K562 (cell line): ENCODE measurements around the gene MOCS3. TPM values are rescaled to one million over a fixed set of nuclear protein-coding genes. Genes with fewer than 3 reads are reported as not detected.

ENCODE experiments used
- ATAC-seq: fragments of 200-7000 bp; cut with Tn5 transposase; 3 replicates; pipeline ENCODE4 v1.9.1; 2020; ENCODE audit warnings: moderate library complexity
- BruUV-seq: library from RNA; stranded (reverse); fragments of 400-500 nt; replicated peaks from 2 replicates; lab custom pipeline; 2021; lab: Mats Ljungman, UMichigan
- CTCF ChIA-PET: fragments of 300-600 bp; formaldehyde crosslinking; extraction: SDS; loops from one replicate; lab custom pipeline; 2021; ENCODE audit warnings: low intra/inter-chr PET ratio; lab: Yijun Ruan, JAX
- POLR2A ChIA-PET: fragments of 300-600, 350-650 bp; sonication (Branson Sonifier 250); formaldehyde crosslinking; extraction: SDS; loops from one replicate; lab custom pipeline; 2021; ENCODE audit warnings: antibody characterized with exemption, inconsistent platforms; lab: Yijun Ruan, JAX
- DNase-seq, 4 experiments: peaks; one replicate each; pipeline versions ENCODE4 v3.0.0 to v3.0.0-alpha.2; 2011 to 2018; ENCODE audit warnings: low spot score in 3 of 4, mixed read lengths in 3 of 4; ENCODE audit errors: extremely low read depth in 1 of 4
- FAIRE-seq: peaks from 2 replicates; lab custom pipeline; 2011; peaks lifted over from hg19 to GRCh38; lab: Jason Lieb, UNC
- H2AFZ ChIP-seq: 2 replicates; pipeline ENCODE4 v1.6.0; 2011; ENCODE audit warnings: low read depth, low read length, control low read depth, inconsistent platforms
- H3K27ac ChIP-seq: fragments of 200-600 bp; 3 replicates; pipeline ENCODE4 v1.8.0; 2011; ENCODE audit warnings: low read depth, mild to moderate bottlenecking, control low read depth, inconsistent platforms, low read length, moderate library complexity, mixed read lengths; ENCODE audit errors: extremely low read depth
- H3K27me3 ChIP-seq, 2 experiments: fragments of 300-600 bp in 1 of 2; 2 replicates in 1 of 2; 3 replicates in 1 of 2; pipeline versions ENCODE4 v1.6.0 to v1.8.0; 2011; ENCODE audit warnings: inconsistent platforms in 2 of 2, low read length in 2 of 2, mild to moderate bottlenecking in 1 of 2, mixed read lengths in 1 of 2, moderate library complexity in 1 of 2; ENCODE audit not compliant: control insufficient read depth in 2 of 2, insufficient read depth in 2 of 2
- H3K36me3 ChIP-seq: fragments of 300-600 bp; 3 replicates; pipeline ENCODE4 v1.8.0; 2011; ENCODE audit warnings: mild to moderate bottlenecking, low read length, inconsistent platforms; ENCODE audit not compliant: control insufficient read depth, insufficient read depth
- H3K4me1 ChIP-seq, 2 experiments: fragments of 200-600 bp in 1 of 2; replicated peaks in 1 of 2; 2 replicates in 1 of 2; 3 replicates in 1 of 2; pipeline versions ENCODE4 v1.5.1 to v1.8.0; 2011; ENCODE audit warnings: inconsistent platforms in 2 of 2, low read length in 2 of 2, mild to moderate bottlenecking in 1 of 2, mixed read lengths in 1 of 2, moderate library complexity in 1 of 2; ENCODE audit not compliant: control insufficient read depth in 2 of 2, insufficient read depth in 2 of 2
- H3K4me2 ChIP-seq: 2 replicates; pipeline ENCODE4 v1.6.1; 2011; ENCODE audit warnings: low read length, control low read depth, inconsistent platforms, mixed read lengths; ENCODE audit not compliant: insufficient read depth
- H3K4me3 ChIP-seq: fragments of 200-600 bp; sonication (generic), shearing (Covaris generic); 2 replicates; pipeline ENCODE4 v1.5.1; 2016; ENCODE audit warnings: control low read depth, inconsistent platforms
- H3K79me2 ChIP-seq: fragments of 200-600 bp; 3 replicates; pipeline ENCODE4 v1.8.0; 2011; ENCODE audit warnings: low read length, inconsistent platforms; ENCODE audit not compliant: control insufficient read depth, insufficient read depth
- H3K9ac ChIP-seq, 2 experiments: 2 replicates each; pipeline versions ENCODE4 v1.6.0 to v1.6.1; 2011; ENCODE audit warnings: low read depth in 2 of 2, low read length in 2 of 2, control low read depth in 1 of 2, inconsistent platforms in 1 of 2, mild to moderate bottlenecking in 1 of 2, mixed read lengths in 1 of 2; ENCODE audit not compliant: insufficient read depth in 1 of 2
- H3K9me1 ChIP-seq: one replicate; pipeline ENCODE4 v1.6.0; 2011; ENCODE audit warnings: inconsistent platforms, mild to moderate bottlenecking, low read length, moderate library complexity; ENCODE audit not compliant: control insufficient read depth, insufficient read depth
- H3K9me3 ChIP-seq: replicated peaks from 2 replicates; pipeline ENCODE4 v1.5.1; 2011; ENCODE audit warnings: low read depth, low read length, inconsistent platforms; ENCODE audit not compliant: control insufficient read depth, insufficient read depth
- H4K20me1 ChIP-seq: replicated peaks from 2 replicates; pipeline ENCODE4 v1.6.1; 2011; ENCODE audit warnings: low read length, inconsistent platforms, mixed read lengths; ENCODE audit not compliant: control insufficient read depth, insufficient read depth
- ETS1 ChIP-seq: conservative IDR thresholded peaks from 2 replicates; pipeline ENCODE4 v1.6.1; 2011; ENCODE audit warnings: low read depth, mild to moderate bottlenecking, low read length; ENCODE audit not compliant: control insufficient read depth
- ZNF518B ChIP-seq: fragments of 250-450 bp; sonication (Bioruptor Pico); IDR thresholded peaks from 2 replicates; pipeline ENCODE4 v1.5.0; 2021; ENCODE audit warnings: mild to moderate bottlenecking, moderate library complexity
- WGBS: fragments of 100-300 bp; shearing (Covaris generic); methylation state at CpG from one replicate; pipeline ENCODE4 v1.1.6; 2016; ENCODE audit warnings: low coverage, mixed read lengths; ENCODE audit not compliant: insufficient coverage; ENCODE audit errors: missing lambda C conversion rate; 5-methylcytosine and 5-hydroxymethylcytosine counted together
- in situ Hi-C: fragments of 300-500 bp; cut with MboI; formaldehyde crosslinking; loops from 4 replicates; pipeline ENCODE4 v1.15.0; 2018; ENCODE audit warnings: inconsistent platforms, mixed read lengths
- intact Hi-C: fragments of 100-400 bp; cut with micrococcal nuclease; formaldehyde crosslinking; loops from 2 replicates; pipeline ENCODE4 v1.14.2; 2022
- polyA plus RNA-seq, 8 experiments: library from polyadenylated mRNA; depleted of rRNA in 4 of 8; stranded (reverse) in 5 of 8; unstranded in 3 of 8; fragments of >200 nt; fragmentation: Nextera tagmentation in 2 of 8; fragmentation: Illumina TruSeq in 1 of 8; extraction: Ambion mirVana in 2 of 8; extraction: Trizol in 1 of 8; gene quantifications; 2 replicates each; pipeline versions ENCODE4 v1.2.1 to v1.2.3, GENCODE V29; 2011 to 2014; ENCODE audit warnings: inconsistent platforms in 1 of 8, missing spikeins in 1 of 8
- total RNA-seq, 7 experiments: library from RNA; depleted of rRNA in 6 of 7; stranded (reverse); fragments of >200 nt in 6 of 7; fragmentation: Illumina TruSeq in 2 of 7; extraction: Trizol in 2 of 7; gene quantifications; 2 replicates each; pipeline versions ENCODE4 v1.2.1 to v1.2.3, GENCODE V29; 2011 to 2021; ENCODE audit warnings: low replicate concordance in 1 of 7
- TF ChIP-seq, protein P1 (sequence below), 2 experiments: fragments of 250-450 bp in 1 of 2; fragments of 450-650 bp in 1 of 2; sonication (Bioruptor Pico) in 1 of 2; IDR thresholded peaks; 2 replicates each; pipeline versions ENCODE4 v1.6.1 to v1.8.0; 2016 to 2021; ENCODE audit warnings: mild to moderate bottlenecking in 2 of 2, moderate library complexity in 2 of 2, missing compliant biosample characterization in 1 of 2, missing genetic modification characterization in 1 of 2

MOCS3 gene
- total and polyA plus RNA-seq, 9 of the 15 experiments (the other 6 are each of a cell fraction or from before 2014, with no cell fraction given), result 0.70 to 6.2 (median 2.9) TPM

- TF ChIP-seq, protein P1, sequence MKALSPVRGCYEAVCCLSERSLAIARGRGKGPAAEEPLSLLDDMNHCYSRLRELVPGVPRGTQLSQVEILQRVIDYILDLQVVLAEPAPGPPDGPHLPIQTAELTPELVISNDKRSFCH (CRISPR knock-in tag; IDR thresholded peaks at IDR 0.05), result no peak
- TF ChIP-seq, protein P1 (tag; IDR thresholded peaks at IDR 0.05), result 0 out of 2 replicates have a peak, but pooled peaks have one; percentile 58
Observed at GRCh38 chr20:50932016-50932485, 26.6 kb upstream of the MOCS3 start (continued).

DNA sequence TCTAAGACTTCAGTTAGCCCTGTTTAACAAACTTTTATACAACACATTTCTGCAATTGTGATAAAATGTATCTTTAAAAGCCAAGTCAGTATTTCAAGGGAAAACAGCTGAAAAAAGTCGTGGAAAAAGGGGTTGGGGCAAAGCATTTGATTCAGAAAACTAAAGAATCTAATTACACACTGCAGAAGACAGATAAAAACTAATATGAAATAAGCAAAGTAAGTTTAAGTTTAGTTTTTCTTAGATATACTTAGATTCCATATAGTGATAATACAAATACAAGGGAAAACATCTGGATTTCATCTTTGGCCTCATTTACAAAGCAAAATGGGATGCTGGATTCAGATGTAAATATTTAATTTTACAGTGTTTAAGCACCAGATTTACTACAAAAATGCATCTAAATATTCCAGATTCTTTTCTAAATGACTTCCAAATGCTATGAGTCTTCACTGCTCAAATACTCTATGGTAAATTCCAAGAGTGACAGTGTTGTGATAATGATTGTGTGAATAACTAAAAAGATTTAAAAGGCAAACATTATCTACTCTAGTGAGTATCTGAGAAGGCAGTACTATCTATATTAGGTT, 25.8 kb upstream of the MOCS3 start:
- Histone ChIP-seq H3K4me3 (no peak overlapping the region), H3K9ac (0 out of 4 replicates have a peak overlapping the region, but pooled peaks of 1 of the 2 experiments have one; percentile 92), H3K4me2 (no peak overlapping the region), H3K27ac (no peak overlapping the region), H3K27me3 (no peaks in the 10 kb centered on the region), H4K20me1 (peaks cover 10% of the 10 kb centered on the region), H3K9me3 (no peaks in the 10 kb centered on the region), H3K9me1 (no peaks in the 10 kb centered on the region), H3K79me2 (peaks cover 30% of the 10 kb centered on the region), H2AFZ (no peak overlapping the region), H3K36me3 (peaks cover 72% of the 10 kb centered on the region), H3K4me1 (peaks cover 12 to 19% of the 10 kb centered on the region in 2 experiments)
- ChIA-PET POLR2A (interaction anchor here (0.7 to 4.7 kb wide), 5 partner anchors 10 to 31 kb away, joined by 3 to 30 read pairs (median 4); no protein-coding TSS in a partner anchor), CTCF (no interaction called here)
- ATAC-seq (no peak), DNase-seq (no peak), FAIRE-seq (peak; percentile 44)
- in situ Hi-C loops (loop anchor here (10.0 kb wide), 1 partner anchor 118 kb away; no protein-coding TSS in a partner anchor), intact Hi-C loops (no loop called here)
- BruUV-seq, result no TSS peak
- WGBS, result 53% methylated on average over 1 of the region's 1 CpG
- TF ChIP-seq ZNF518B (0 out of 2 replicates have a peak, but pooled peaks have one; percentile 36), ETS1 (no peak)
